Activated T-helper 2 cell treated with anti-CD3 and anti-CD28 coated beads, Interferon-gamma antibody, Interleukin-2, Interleukin-4, amounts not matched to agents 10 μg/mL and 5 μg/mL and 100 μg/mL, durations not matched to agents 14 hours and 24 hours and 36 hours (primary cell): ENCODE results near the gene AACS. TPM values are rescaled to one million over a fixed set of nuclear protein-coding genes. Genes with fewer than 3 reads are reported as not detected.
"Not testable (repeated sequence)": the region's sequence is repeated elsewhere in the genome, so short reads cannot be mapped to it uniquely, and the experiment has no call there.

ENCODE experiments used
- DNase-seq: peaks from one replicate; pipeline ENCODE4 v3.0.0; 2021; ENCODE audit warnings: low spot score
- H3K27ac Mint-ChIP-seq: one replicate; pipeline ENCODE4 v1.8.0; 2021; ENCODE audit warnings: mixed read lengths
- H3K27me3 Mint-ChIP-seq: one replicate; pipeline ENCODE4 v1.8.0; 2021; ENCODE audit warnings: low read depth, mixed read lengths
- H3K36me3 Mint-ChIP-seq: one replicate; pipeline ENCODE4 v1.8.0; 2021; ENCODE audit warnings: low read depth, mixed read lengths
- H3K4me1 Mint-ChIP-seq: one replicate; pipeline ENCODE4 v1.8.0; 2021; ENCODE audit warnings: low read depth, mixed read lengths
- H3K4me3 Mint-ChIP-seq: one replicate; pipeline ENCODE4 v1.8.0; 2021; ENCODE audit warnings: low read depth, mild to moderate bottlenecking, moderate library complexity, mixed read lengths
- H3K9me3 Mint-ChIP-seq: one replicate; pipeline ENCODE4 v1.8.0; 2021; ENCODE audit warnings: mixed read lengths
- intact Hi-C: fragments of 100-400 bp; cut with micrococcal nuclease; formaldehyde crosslinking; loops from one replicate; pipeline ENCODE4 v1.15.1; 2023
- total RNA-seq: library from RNA; stranded (reverse); gene quantifications from 2 replicates; pipeline ENCODE4 v1.2.3, GENCODE V29; 2022

AACS gene
- total RNA-seq, 1 donor from 2014 or later = 45.5 TPM

DNA sequence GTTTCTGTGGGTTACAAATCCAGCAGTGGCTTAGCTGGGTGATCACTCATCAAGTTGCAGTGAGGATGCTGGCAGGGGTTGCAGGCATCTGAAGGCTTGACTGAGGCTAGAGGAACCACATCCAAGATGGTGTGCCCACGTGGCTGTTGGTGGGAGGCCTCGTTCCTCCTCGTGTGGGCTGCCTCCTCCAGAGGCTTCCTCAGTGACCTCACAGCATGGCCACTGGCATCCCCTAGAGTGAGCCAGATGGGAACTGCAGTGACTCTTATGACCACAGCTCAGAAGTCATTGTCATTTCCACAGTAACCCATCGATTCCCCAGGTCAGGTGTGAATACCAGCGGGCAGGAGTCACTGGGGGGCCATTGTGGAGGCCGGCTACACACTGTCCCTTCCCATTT is 17.8 kb downstream of the AACS start:
- no peaks in the 10 kb centered on the region for H3K4me1 Mint-ChIP-seq
- H3K4me3 Mint-ChIP-seq = no peak overlapping the region
- H3K27ac Mint-ChIP-seq = no peak overlapping the region
- no peaks in the 10 kb centered on the region for H3K9me3 Mint-ChIP-seq
- H3K27me3 Mint-ChIP-seq = no peaks in the 10 kb centered on the region
- intact Hi-C loops = no loop called here
- H3K36me3 Mint-ChIP-seq = peaks cover 52% of the 10 kb centered on the region
- DNase-seq = no peak

DNA sequence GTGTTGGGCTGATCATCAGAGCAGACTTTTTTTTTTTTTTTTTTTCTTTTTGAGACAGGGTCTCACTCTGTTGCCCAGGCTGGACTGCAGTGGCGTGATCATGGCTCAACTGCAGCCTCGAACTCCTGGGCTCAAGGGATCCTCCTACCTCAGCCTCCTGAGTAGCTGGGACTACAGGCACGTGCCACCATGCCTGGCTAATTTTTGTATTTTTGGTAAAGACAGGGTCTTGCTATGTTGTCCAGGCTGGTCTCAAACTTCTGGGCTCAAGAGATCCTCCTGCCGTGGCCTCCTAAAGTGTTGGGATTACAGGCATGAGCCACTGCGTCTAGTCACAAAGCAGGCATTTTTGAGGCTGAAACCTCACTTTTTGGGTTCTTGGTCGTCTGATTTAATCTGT is 23.0 kb downstream of the AACS start:
- DNase-seq, H3K4me3 Mint-ChIP-seq, H3K9me3 Mint-ChIP-seq, intact Hi-C loops, H3K4me1 Mint-ChIP-seq, H3K27me3 Mint-ChIP-seq, H3K27ac Mint-ChIP-seq: not testable (repeated sequence)
- peaks cover 32% of the 10 kb centered on the region for H3K36me3 Mint-ChIP-seq

DNA sequence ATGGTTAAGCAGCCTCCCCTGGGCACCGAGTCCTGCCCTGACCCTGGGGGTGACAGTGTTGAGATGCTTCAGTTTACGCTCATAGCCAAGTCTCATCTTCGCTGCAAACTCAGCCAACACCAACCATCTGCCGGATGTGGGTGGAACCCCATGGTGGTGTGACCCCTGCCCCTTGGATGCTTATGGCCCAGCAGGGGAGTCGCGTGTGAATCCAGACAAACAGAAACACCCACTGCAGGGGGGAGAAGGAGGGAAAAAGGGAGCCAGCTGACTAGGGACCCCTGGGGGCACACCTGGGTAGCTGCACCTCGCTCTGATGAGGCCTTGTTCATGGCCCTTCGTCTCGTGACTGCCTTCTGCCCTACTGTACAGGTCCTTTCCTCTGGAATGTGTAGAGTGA is 23.8 kb downstream of the AACS start:
- Mint-ChIP-seq H3K4me1 (no peaks in the 10 kb centered on the region), H3K4me3 (no peak overlapping the region), H3K27ac (no peak overlapping the region), H3K27me3 (no peaks in the 10 kb centered on the region), H3K9me3 (no peaks in the 10 kb centered on the region), H3K36me3 (peaks cover 30% of the 10 kb centered on the region)
- intact Hi-C loops = no loop called here
- no peak for DNase-seq

DNA sequence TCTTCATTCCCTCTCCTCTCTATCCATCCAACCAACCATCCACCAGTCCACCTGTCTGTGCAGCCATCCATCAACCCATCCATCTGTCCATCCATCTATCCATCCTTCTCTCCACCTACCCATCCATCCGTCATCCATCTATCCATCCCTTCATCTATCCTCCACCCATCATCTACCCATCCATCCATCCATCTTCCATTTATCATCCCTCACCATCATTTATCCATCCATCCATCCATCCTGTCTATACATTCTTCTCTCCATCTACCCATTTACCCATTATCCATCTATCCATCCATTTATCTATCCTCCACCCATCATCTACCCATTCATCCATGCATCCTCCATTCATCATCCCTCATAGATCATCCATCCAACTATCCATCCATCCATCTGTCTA is 24.4 kb downstream of the AACS start:
- Mint-ChIP-seq H3K4me3 (no peak overlapping the region), H3K9me3 (no peaks in the 10 kb centered on the region), H3K36me3 (peaks cover 28% of the 10 kb centered on the region), H3K27me3 (no peaks in the 10 kb centered on the region), H3K4me1 (no peaks in the 10 kb centered on the region), H3K27ac (no peak overlapping the region)
- intact Hi-C loops = no loop called here
- DNase-seq = no peak

DNA sequence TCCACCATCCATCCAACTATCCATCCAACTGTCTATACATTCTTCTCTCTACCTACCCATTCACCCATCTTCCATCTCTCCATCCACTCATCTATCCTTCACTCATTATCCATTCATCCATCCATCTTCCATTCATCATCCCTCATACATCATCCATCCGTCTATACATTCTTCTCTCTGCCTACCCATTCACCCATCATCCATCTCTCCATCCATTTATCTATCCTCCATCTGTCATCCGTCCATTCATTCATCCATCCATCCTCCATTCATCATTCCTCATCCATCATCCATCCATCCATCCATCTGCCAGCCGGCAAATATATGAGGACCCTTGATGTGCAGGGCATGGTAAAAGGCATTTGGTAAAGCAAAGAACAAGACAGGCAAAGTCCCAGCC is 25.2 kb downstream of the AACS start:
- Mint-ChIP-seq H3K4me3 (no peak overlapping the region), H3K36me3 (peaks cover 28% of the 10 kb centered on the region), H3K27ac (no peak overlapping the region), H3K27me3 (no peaks in the 10 kb centered on the region), H3K4me1 (no peaks in the 10 kb centered on the region), H3K9me3 (no peaks in the 10 kb centered on the region)
- intact Hi-C loops = no loop called here
- DNase-seq = no peak

DNA sequence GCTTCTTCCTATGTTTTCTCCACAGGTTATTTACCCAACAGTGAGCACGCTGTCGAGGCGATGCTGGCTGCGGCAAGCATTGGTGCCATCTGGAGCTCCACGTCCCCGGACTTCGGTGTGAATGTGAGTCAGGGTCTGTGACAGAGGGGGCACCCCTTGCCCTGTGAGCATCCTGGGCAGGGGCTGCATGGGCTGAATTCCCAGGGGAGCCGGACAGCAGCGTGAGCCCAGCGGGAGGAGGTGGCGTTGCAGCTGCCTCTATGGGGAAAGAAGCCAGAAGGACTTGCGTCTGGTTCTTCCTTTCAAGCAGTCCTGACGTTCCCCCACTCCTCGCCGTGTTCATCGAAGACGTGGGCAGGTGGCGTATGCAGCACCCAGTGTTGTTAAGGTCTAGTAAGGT is 26.2 kb downstream of the AACS start:
- Mint-ChIP-seq H3K4me1 (no peaks in the 10 kb centered on the region), H3K4me3 (no peak overlapping the region), H3K36me3 (peaks cover 21% of the 10 kb centered on the region), H3K27ac (no peak overlapping the region), H3K9me3 (no peaks in the 10 kb centered on the region), H3K27me3 (no peaks in the 10 kb centered on the region)
- intact Hi-C loops = no loop called here
- DNase-seq = no peak

DNA sequence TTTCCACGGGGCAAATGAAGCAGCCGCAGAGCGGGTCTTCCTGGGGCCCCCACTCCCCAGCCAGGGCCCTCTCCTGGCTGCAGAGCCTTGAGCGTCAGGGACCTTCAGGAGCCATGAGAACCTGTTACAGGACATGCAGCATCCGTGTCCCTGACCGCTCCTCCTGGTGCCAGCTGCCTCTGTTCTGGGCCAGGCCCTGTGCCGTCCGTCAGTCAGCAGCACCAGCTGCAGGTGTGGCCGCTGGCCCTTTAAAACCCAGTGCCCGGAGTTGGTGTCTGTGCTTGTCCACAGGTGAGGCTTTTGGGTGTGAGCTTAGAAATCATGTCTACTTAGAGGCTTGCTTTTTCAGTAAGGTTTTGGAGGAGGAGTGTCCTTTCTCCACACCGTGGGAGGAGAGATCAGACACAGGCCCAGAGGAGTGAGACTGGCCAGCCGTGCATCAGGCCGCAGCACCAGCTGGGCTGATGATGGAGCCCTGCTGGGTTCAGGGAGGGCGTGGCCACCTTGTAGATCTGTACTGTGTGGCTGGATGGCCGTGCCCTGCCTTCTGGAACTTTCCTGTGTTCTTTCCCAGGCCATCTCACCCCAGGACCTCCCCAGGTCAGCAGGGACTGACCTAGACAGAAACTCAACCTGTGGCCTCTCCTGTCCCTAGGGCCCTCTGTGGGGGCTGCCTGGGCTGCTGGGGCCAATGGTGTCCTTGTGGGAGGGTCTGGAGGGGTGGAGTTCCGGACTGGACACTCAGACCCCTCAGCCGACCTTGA is 27.1 kb downstream of the AACS start:
- intact Hi-C loops = no loop called here
- Mint-ChIP-seq H3K4me1 (no peaks in the 10 kb centered on the region), H3K9me3 (no peaks in the 10 kb centered on the region), H3K36me3 (peaks cover 20% of the 10 kb centered on the region), H3K27ac (no peak overlapping the region), H3K4me3 (no peak overlapping the region), H3K27me3 (no peaks in the 10 kb centered on the region)
- DNase-seq = no peak

DNA sequence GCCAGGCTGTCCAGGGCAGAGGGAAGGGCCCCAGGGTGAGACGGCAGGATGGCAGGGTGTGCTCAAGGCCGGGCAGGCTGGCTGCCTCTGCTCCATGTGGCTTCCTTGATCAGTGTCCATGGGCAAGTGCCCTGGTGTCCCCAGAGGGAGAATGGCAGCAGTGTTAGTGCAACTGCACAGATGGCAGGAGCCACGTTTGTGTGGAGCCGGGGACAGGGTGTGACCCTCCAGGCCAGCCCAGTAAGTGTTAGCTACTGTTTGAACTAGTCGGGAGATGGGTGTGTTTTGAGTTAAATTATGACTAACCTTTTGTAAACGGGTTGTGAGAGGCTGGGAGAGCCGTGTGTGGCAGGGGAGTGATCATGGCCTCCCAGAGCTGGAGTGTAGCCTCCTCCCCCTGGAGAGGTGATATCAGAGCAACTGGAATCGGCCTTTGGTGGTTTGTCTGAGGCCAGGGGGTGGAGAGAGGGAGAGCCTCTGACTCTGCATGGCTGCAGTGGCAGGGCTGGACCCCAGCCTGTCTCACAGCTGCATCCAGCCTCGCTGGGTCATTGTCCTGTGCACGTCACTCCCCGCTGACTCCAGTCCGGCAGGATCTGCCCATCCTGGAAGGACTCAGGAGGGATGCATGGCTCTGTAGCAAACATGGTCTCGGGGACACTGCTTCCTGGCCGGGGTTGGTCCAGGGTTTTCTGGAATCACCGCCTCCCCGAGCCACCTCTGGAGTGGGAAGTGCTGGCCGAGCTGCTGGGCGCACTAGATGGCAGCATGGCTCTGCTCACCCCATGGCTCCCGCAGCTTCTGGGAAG is 27.8 kb downstream of the AACS start:
- Mint-ChIP-seq H3K27ac (no peak overlapping the region), H3K9me3 (no peaks in the 10 kb centered on the region)

DNA sequence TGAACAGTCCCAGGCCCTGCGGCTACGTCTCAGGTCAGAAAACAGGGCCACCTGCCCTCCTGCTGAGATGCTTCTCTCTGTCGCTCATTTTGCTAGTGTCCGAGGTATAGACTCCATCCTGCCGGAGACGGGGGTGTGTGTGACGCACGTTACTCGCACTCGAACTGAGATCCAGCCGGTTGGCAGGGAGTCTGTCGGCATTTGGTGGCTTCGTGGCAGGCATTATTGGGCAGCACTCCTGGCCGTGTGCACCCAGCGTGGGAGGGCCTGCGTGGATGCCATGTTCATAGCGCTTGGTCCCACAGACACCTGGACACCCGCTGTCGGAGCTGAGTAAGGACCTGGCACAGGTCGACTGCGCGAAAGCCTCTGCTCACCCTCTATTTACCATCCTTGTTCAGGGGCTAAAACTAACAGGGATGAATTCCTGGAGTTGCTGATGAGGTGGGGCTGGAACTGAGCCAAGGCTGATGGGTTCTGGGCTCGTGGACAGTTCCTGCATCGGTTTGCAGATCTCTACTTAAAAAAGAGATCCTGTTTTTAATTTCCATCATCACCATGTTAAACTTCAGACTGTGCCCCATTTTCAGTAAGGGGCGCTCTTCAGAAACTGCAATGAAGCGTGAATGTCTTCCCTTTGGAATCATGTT is 28.6 kb downstream of the AACS start:
- no peak overlapping the region for H3K27ac Mint-ChIP-seq
- intact Hi-C loops = no loop called here
- H3K4me1 Mint-ChIP-seq = peaks cover 7% of the 10 kb centered on the region
- peaks cover 25% of the 10 kb centered on the region for H3K36me3 Mint-ChIP-seq
- DNase-seq = no peak
- no peak overlapping the region for H3K4me3 Mint-ChIP-seq
- H3K27me3 Mint-ChIP-seq = no peaks in the 10 kb centered on the region
- no peaks in the 10 kb centered on the region for H3K9me3 Mint-ChIP-seq

More for the DNA sequence above, 27.8 kb downstream of the AACS start:
- H3K36me3 Mint-ChIP-seq = peaks cover 21% of the 10 kb centered on the region
- DNase-seq = no peak
- intact Hi-C loops = no loop called here
- H3K27me3 Mint-ChIP-seq = no peaks in the 10 kb centered on the region
- peaks cover 3% of the 10 kb centered on the region for H3K4me1 Mint-ChIP-seq
- H3K4me3 Mint-ChIP-seq = no peak overlapping the region

DNA sequence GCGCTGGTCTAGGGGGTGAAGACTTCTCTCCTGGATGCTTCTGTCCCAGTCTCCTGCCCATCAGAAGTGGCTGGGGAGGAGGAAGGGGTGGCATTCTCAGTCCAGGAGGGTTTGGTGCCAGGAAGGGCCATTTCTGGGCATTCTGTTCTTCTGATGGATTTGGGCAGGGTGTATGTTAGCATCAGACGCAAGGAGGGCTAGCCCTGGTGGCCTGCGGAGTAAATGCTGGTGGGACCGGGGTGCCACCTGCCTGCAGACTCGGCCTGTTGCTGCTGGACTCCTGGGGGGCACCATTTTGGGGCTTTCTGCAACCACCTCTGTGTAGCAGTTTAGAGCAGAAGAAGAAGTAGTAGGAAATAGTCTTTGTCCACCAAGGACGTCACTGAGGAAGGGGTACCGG is 31.7 kb downstream of the AACS start:
- Mint-ChIP-seq H3K4me3 (no peak overlapping the region), H3K36me3 (peaks cover 22% of the 10 kb centered on the region), H3K4me1 (peaks cover 13% of the 10 kb centered on the region), H3K27ac (no peak overlapping the region), H3K9me3 (no peaks in the 10 kb centered on the region), H3K27me3 (no peaks in the 10 kb centered on the region)
- DNase-seq = no peak
- intact Hi-C loops = no loop called here

DNA sequence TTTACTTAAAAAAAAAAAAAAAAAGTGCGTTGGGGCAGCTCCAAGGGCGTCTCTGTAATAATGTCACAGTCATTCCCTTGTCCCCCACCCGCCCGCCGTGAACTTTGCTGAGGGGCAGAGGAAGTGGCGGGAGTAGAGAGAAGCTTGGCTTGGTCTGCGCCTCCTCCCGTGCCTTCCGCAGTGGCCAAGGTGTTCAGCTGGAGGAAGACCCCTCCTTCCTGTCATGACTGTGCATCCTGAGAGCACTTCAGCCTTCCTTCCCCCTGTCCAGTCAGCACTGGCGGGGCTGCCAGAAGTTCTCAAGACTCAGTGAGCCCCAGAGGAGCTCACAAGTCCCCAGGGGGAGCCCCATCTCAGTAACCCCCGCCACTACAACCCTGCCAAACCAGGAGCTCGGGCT is 32.2 kb downstream of the AACS start:
- Mint-ChIP-seq H3K9me3 (no peaks in the 10 kb centered on the region), H3K36me3 (peaks cover 21% of the 10 kb centered on the region), H3K27ac (no peak overlapping the region), H3K4me1 (peaks cover 13% of the 10 kb centered on the region), H3K27me3 (no peaks in the 10 kb centered on the region), H3K4me3 (no peak overlapping the region)
- intact Hi-C loops = no loop called here
- no peak for DNase-seq

DNA sequence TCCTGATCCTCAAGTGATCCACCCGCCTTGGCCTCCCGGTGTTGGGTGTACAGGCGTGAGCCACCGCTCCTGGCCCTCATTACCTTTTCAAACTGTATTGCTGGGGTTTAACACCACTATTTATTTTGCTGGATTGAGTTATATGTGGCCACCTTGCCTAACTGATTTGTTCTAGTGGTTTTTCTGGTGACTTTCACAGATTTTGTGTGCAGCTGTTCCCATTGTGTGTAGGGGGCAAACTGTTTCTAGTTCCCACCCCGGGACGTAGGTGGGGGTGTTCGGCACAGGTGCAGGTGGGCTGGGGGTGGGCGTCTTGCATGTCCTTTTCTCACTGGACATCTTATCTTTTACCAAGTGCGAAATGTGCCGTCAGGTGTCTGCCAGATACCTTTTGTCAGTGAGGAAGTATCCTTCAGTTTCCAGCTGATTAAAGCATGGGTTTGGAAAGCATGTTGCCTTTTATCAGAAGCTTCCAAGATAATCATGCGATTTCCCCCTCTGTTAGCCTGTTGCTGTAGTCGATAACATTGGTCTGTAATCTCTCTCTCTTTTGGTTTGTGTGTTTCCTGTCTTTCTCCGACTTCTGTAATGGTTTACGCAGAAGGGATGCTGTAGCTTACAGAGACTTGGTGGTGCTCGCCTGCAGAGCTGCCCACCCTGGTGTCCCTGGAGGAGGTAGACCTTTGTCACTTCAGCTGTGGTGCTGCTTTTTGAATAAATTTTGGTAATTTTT is 33.6 kb downstream of the AACS start:
- Mint-ChIP-seq H3K9me3 (no peaks in the 10 kb centered on the region), H3K4me3 (no peak overlapping the region), H3K27me3 (no peaks in the 10 kb centered on the region), H3K4me1 (peaks cover 13% of the 10 kb centered on the region), H3K36me3 (peaks cover 30% of the 10 kb centered on the region), H3K27ac (no peak overlapping the region)
- intact Hi-C loops = no loop called here
- no peak for DNase-seq
